Islet precursor cell (in vitro differentiated cells): Measurements from ENCODE around the gene ASAP2.

ENCODE experiments used
- DNase-seq: peaks from one replicate; pipeline ENCODE4 v3.0.0-alpha.2; 2018

ASAP2 gene

DNA sequence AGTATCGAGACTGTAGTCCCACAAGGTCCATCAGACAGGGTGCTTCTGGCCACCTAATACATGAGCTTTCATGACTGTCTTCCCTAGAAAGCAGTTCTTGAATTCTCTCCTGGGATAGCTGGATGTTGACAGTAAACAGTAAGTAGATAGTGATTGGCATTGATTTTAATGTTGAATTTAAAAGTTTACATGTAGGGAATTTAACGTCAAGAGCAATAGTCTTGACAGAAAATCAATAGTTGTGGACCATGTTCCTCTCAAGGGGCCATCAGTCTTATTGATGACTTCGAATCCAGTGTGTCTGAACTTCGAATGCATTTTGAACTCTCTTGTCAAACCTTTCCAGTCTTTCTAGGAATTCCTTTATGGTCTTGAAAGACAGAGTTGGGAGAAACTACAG, 152.9 kb downstream of the ASAP2 start:
- no peak for DNase-seq

- DNase-seq: no peak
Measured at GRCh38 chr2:9360110-9360509, 153.5 kb downstream of the ASAP2 start.

DNA sequence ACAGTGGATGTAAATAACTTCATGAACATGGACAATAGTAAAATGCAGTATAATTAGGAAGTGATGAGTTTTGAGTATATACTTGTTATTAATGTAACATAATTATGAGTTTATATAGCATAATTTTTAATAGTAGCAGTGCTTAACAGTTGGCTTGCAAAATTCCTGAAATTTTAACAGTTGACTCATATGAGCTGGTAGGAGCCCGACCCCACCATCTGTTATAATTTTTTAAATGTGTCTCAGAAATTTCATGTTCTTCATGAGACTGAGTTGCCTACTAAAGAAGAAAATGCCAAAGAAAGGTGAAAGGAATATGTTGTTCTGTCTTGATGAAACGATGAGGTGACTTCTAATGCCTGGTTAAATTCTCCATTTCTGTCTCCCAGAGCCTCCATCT, 154.1 kb downstream of the ASAP2 start:
- DNase-seq: no peak

DNA sequence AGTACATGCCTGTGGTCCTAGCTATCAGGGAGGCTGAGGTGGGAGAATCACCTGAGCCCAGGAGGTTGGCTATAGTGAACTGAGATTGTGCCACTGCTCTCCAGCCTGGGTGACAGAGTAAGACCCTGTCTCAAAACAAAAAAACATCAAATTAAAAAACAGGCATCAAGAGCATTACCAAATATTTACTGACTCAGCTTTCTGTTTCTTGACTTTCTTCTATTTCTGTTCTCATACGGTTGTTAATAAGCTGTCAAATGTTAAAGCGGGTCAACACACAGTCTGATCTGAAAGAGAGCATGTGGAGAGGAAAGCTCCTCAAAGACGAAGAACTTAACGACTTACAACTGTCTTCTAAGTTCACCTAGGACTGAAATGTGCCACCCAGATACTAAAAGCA, 157.8 kb downstream of the ASAP2 start:
- no peak for DNase-seq

GRCh38 chr2:9364791-9365497, 158.3 kb downstream of the ASAP2 start:
- DNase-seq: peak; percentile 71

GRCh38 chr2:9365498-9366019, 158.9 kb downstream of the ASAP2 start:
- no peak for DNase-seq

- DNase-seq: no peak
Measured at GRCh38 chr2:9366026-9366425, 159.4 kb downstream of the ASAP2 start.

DNA sequence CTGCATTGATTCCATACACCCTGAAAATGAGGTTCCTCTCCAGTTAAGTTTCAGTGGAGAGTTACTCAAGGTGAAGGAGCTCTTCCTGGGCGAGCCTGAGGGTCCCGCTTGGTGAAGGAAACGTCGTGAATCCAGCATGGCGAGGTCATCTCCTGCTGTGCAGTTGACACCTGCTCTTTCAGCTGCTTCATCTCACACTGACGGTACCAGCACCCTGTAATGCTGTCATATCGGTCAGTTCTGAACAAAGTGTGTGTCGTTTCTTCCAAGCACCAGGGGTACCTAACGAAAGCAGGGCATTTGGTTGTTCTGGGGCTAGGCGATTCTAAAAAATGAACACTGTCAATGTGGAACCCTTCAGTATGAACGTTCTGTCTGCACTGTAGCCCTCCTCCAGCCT, 164.1 kb downstream of the ASAP2 start:
- no peak for DNase-seq

DNA sequence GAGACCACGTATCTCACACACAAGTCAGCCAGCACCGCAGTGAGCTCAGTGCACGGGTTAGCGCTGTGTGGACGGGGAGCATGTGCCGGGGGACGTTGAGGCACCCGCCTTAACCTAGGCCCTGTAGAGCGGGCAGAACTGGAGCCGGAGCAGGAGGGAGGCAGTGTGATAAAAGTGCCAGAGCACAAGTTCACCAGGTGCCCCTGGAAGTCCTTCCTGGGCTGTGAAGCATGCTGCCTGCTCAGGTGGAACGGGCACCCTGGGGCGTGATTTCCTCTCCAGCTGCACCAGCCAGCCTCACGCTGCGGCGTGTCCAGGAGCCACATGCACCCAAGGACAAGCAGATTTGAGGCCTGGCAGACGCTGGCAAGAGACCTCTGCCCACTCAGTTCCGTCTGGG, 166.4 kb downstream of the ASAP2 start:
- no peak for DNase-seq

DNA sequence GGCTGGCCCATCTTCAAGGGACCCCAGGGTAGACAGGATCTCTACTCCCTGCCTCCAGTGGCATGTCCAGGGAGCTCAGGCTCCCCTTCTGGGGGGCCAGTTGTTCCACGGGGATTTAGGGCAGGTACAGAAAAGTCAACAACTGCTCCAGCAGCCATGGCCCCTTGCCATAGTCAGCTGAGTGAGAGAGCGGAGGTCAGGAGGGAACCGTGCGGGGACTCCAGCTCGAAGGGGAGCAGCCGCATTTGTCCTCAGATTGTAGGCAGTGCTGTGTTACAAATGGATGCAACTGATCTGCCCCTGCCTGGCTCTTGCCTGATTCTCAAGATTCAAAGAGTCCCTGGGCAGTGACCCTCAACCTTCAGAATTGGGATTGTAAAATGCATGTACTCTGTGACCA, 166.9 kb downstream of the ASAP2 start:
- no peak for DNase-seq

DNA sequence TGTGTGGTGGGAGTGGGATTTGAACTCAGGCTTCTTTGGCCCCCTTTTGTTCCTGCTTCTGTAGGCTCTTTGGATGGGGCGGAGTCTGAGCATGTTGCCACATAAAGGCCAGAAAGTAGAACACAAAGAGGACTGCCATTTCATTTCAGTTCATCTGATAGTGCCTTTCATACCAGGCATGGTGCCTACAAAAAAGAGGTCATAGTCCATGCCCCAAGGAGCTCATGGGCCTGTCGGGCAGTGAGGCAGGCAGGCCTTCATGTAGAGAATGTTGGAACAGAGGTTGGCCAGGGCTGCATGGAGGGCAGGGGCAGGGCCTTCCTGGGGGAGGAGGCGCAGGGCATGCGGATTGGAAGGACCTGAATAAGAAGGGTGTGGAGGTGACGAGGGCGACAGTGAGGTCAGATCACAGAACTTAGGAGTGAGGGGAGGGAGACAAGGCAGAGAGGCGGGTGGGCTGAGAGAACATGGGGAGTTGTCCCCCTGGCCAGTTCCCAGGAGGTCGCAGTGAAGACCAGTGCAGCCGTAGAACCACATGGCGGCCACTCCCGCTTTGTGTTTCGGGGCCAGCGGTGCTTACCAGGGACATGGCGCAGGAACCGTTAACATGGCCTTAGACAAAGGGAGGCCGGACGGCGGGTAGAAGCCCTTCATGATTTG, 167.6 kb downstream of the ASAP2 start:
- DNase-seq: no peak

- DNase-seq: no peak
Measured at GRCh38 chr2:9375857-9376428, 169.3 kb downstream of the ASAP2 start.

GRCh38 chr2:9377461-9378097, 171.0 kb downstream of the ASAP2 start:
- DNase-seq: no peak

DNA sequence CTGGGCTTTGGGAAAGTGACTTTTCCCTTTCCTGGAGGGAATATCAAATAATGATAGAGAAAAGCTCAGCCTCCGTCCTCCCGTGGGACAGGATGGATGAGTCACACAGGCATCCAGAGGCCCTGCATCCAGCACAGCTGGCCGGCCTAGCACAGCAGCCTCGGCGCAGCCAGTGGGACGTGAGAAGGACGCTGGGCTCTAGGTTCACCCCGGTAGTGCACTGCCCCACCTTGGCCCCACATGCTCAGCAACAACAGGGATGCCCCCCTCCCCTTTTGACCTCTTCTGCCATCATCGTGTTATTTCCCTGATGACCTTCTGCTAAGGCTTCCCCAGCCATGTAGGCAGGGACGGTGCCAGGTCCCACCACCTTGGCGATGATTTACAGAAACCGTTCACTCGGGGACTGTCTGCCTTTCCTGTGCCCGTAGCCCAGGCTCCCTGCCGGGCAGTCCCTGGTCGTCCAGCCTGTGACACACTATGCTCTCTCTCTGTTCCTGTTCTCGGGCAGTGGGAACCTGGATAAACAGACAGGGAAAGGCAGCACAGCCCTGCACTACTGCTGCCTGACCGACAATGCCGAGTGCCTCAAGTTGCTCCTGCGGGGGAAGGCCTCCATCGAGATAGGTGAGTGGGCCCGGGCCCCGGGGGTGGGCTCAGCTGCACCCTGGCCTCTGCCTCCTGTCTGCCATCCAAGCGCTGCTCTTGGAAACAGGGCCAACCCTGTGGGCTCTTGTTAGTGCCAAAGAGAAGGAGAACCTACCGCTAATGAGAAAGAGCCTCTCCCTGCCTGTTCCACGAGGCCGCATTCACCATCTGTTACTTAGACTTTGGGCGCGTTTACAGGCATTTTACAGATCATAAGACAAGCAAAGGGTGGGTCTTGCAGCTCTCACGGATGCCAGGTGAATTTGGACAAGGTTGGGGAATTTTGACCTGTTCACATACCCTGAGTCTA, 172.1 kb downstream of the ASAP2 start:
- DNase-seq: peak; percentile 85

- DNase-seq: no peak
Measured at GRCh38 chr2:9379391-9379755, 172.8 kb downstream of the ASAP2 start.

DNA sequence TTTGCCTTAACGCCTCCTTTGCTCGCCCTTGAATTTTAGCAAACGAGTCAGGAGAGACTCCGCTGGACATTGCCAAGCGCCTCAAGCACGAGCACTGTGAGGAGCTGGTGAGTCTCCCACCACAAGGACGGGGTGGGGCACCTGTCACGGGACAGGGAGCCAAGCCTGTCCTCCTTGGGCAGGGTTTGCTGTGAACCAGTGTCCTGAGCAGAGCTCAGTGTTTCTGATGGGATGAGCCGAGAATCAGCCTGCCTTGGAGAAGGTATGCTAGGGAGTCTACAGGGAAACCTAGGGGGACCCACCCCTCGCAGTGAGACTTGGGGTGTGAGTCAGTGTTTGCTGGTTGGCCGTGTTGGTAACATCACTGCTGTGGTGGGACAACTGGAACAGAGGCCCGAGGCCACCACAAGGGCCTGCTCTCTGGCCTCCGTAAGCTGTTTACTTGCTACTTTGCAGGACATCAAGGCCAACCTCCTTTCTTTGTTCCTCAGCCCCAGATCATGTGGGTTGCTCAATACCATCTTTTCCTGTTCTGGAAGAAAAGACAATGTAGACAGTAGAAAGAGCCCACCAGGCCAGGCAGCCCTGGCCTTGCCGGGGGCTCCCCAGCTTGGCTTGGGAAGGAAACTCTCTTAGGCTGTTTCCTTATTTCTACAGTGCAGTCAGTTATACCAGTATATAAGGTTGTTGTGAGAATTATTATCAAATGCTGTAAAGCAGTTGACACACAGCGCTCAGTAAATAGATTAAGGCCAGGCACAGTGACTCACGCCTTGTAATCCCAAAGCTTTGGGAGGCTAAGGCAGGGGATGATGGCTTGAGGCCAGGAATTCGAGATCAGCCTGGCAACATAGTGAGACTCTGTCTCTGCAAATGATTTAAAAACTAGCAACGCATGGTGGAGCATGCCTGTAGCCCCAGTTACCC, 174.4 kb downstream of the ASAP2 start:
- DNase-seq: no peak

- no peak for DNase-seq
Measured at GRCh38 chr2:9382604-9383235, 176.1 kb downstream of the ASAP2 start.

DNA sequence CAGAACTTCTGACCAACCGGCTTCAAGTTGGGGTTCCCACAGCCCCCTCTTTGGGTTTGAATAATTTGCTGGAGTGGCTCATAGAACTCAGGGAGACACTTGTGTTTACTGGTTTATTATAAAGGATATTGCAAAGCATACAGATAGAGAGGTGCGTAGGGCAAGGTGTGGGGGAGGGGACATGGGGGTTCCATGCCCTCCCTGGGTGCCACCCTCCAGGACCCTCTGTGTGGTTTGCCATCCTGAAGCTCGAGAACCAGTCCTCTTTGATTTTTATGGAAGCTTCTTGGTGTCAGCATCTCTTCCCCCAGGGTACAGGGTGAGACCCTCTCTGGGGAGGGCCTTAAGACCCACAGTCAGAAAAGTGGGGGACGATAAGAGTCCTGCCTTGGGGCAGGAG, 177.9 kb downstream of the ASAP2 start:
- DNase-seq: no peak

DNA sequence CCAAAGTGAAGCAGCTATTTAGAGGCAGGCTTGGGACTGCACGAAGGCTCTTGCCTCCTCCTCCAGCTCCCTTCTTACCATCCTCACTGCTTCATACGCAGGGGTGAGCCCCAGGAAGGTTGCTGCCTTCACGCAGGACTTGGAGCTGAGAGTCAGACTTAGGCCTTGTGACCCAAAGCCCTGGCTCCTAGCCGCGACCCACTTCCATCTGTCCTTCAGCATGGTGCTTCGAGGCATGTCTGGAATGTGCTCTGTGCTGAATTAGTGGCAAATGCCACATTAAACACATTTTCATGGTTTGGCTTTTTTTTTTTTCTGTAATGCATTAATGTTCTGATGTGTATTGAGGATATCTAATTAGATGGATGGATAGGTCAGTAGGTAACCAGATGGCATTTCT, 179.2 kb downstream of the ASAP2 start:
- DNase-seq: no peak

DNA sequence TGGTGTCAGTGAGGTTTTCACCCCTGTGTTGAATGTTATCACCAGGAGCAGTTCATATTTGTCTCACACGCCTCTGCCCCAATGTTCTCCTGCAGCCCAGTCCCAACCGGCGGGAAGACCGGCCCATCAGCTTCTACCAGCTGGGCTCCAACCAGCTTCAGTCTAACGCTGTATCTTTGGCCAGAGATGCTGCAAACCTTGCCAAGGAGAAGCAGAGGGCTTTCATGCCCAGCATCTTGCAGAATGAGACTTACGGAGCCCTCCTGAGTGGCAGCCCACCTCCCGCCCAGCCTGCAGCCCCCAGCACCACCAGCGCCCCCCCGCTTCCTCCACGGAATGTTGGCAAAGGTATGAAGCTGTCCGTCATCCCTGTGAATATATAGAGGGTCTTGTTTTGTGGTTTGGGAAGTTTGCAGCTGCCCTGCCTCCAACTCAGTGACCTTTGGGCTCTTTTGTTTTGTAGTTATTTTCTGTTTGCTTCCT, 181.6 kb downstream of the ASAP2 start:
- no peak for DNase-seq
